Measurements from ENCODE around the gene HMG20B. TPM values are rescaled to one million over a fixed set of nuclear protein-coding genes. Genes with fewer than 3 reads are reported as not detected.

HMG20B gene
- total RNA-seq, 1 experiment from 2014 or later, result 131 TPM

- no peak for DNase-seq (ENCODE audit: low spot score)
- in situ Hi-C loops (cut with HindIII; ENCODE audit: low sequenced_read_pairs), result no loop called here
These were observed 28.3 kb downstream of the HMG20B start for GRCh38 chr19:3601021-3601420.

- in situ Hi-C loops (cut with HindIII; ENCODE audit: low sequenced_read_pairs), result no loop called here
- no peak for DNase-seq (ENCODE audit: low spot score)
These were observed 30.5 kb downstream of the HMG20B start for GRCh38 chr19:3603121-3603811.

GRCh38 chr19:3604227-3604986, 31.7 kb downstream of the HMG20B start:
- in situ Hi-C loops (cut with HindIII; ENCODE audit: low sequenced_read_pairs), result no loop called here
- no peak for DNase-seq (ENCODE audit: low spot score)

GRCh38 chr19:3604987-3605343, 32.2 kb downstream of the HMG20B start:
- in situ Hi-C loops (cut with HindIII; ENCODE audit: low sequenced_read_pairs), result no loop called here
- no peak for DNase-seq (ENCODE audit: low spot score)

- in situ Hi-C loops (cut with HindIII; ENCODE audit: low sequenced_read_pairs), result no loop called here
- DNase-seq (ENCODE audit: low spot score), result no peak
These were observed 32.6 kb downstream of the HMG20B start for GRCh38 chr19:3605361-3605760.

- in situ Hi-C loops (cut with HindIII; ENCODE audit: low sequenced_read_pairs), result no loop called here
- DNase-seq (ENCODE audit: low spot score), result no peak
These were observed 33.0 kb downstream of the HMG20B start for GRCh38 chr19:3605770-3606169.

- in situ Hi-C loops (cut with HindIII; ENCODE audit: low sequenced_read_pairs), result no loop called here
- DNase-seq (ENCODE audit: low spot score), result no peak
These were observed 33.5 kb downstream of the HMG20B start for GRCh38 chr19:3606174-3606689.

- in situ Hi-C loops (cut with HindIII; ENCODE audit: low sequenced_read_pairs), result no loop called here
- DNase-seq (ENCODE audit: low spot score), result no peak
These were observed 34.0 kb downstream of the HMG20B start, which contains the start of gene TBXA2R for GRCh38 chr19:3606690-3607289. TBXA2R (minus strand) TSS chr19:3606875; CDS start chr19:3600634, 6,241 bp downstream.

- peak; percentile 30 for DNase-seq (ENCODE audit: low spot score)
- in situ Hi-C loops (cut with HindIII; ENCODE audit: low sequenced_read_pairs), result no loop called here
These were observed 34.7 kb downstream of the HMG20B start for GRCh38 chr19:3607303-3608078.

GRCh38 chr19:3608079-3608641, 35.4 kb downstream of the HMG20B start:
- in situ Hi-C loops (cut with HindIII; ENCODE audit: low sequenced_read_pairs), result no loop called here
- DNase-seq (ENCODE audit: low spot score), result no peak

- in situ Hi-C loops (cut with HindIII; ENCODE audit: low sequenced_read_pairs), result no loop called here
- no peak for DNase-seq (ENCODE audit: low spot score)
These were observed 36.1 kb downstream of the HMG20B start for GRCh38 chr19:3608750-3609322.

- DNase-seq (ENCODE audit: low spot score), result no peak
- in situ Hi-C loops (cut with HindIII; ENCODE audit: low sequenced_read_pairs), result no loop called here
These were observed 37.3 kb downstream of the HMG20B start for GRCh38 chr19:3609779-3610719.

- no peak for DNase-seq (ENCODE audit: low spot score)
- in situ Hi-C loops (cut with HindIII; ENCODE audit: low sequenced_read_pairs), result no loop called here
These were observed 38.3 kb downstream of the HMG20B start for GRCh38 chr19:3610745-3611717.

GRCh38 chr19:3611841-3612240, 39.1 kb downstream of the HMG20B start:
- in situ Hi-C loops (cut with HindIII; ENCODE audit: low sequenced_read_pairs), result no loop called here

GRCh38 chr19:3612330-3612729, 39.6 kb downstream of the HMG20B start:
- in situ Hi-C loops (cut with HindIII; ENCODE audit: low sequenced_read_pairs), result no loop called here
- no peak for DNase-seq (ENCODE audit: low spot score)

More at GRCh38 chr19:3611841-3612240, 39.1 kb downstream of the HMG20B start:
- DNase-seq (ENCODE audit: low spot score), result no peak

- in situ Hi-C loops (cut with HindIII; ENCODE audit: low sequenced_read_pairs), result no loop called here
These were observed 40.4 kb downstream of the HMG20B start for GRCh38 chr19:3612901-3613741.

More at GRCh38 chr19:3612901-3613741, 40.4 kb downstream of the HMG20B start:
- no peak for DNase-seq (ENCODE audit: low spot score)

Measured in G401 (cell line).